Measurements from ENCODE around the gene NSG2.

The NSG2 gene

GRCh38 chr5:174045470-174046025 lies at the start of gene NSG2:
Gene NSG2 (plus strand): TSS chr5:174045706. CDS start chr5:174046756, 1,050 bp downstream.
- peak; percentile 53 to 61 for DNase-seq

- no peak for DNase-seq
Measured at GRCh38 chr5:173997331-173997730, 48.2 kb upstream of the NSG2 start.

- DNase-seq = no peak
Measured at GRCh38 chr5:173998531-173998930, 47.0 kb upstream of the NSG2 start.

GRCh38 chr5:174000076-174000475 lies 45.4 kb upstream of the NSG2 start:
- DNase-seq = no peak

GRCh38 chr5:174003795-174004194 lies 41.7 kb upstream of the NSG2 start:
- DNase-seq = no peak

- DNase-seq = no peak
Measured at GRCh38 chr5:174008922-174009321, 36.6 kb upstream of the NSG2 start.

- no peak for DNase-seq
Measured at GRCh38 chr5:174010365-174010764, 35.1 kb upstream of the NSG2 start.

- no peak for DNase-seq
Measured at GRCh38 chr5:174011441-174011840, 34.1 kb upstream of the NSG2 start.

GRCh38 chr5:174020069-174020927 lies 25.2 kb upstream of the NSG2 start:
- DNase-seq = peak in 1 of 2 experiments; percentile 58

- no peak for DNase-seq
Measured at GRCh38 chr5:174020928-174021304, 24.6 kb upstream of the NSG2 start.

- no peak for DNase-seq
Measured at GRCh38 chr5:174022384-174023095, 23.0 kb upstream of the NSG2 start.

- no peak for DNase-seq
Measured at GRCh38 chr5:174030286-174030685, 15.2 kb upstream of the NSG2 start.

GRCh38 chr5:174044466-174045254 lies 846 bp upstream of the NSG2 start:
- DNase-seq = no peak

- no peak for DNase-seq
Measured at GRCh38 chr5:174046558-174046957, 1.1 kb downstream of the NSG2 start.

GRCh38 chr5:174047472-174048099 lies 2.1 kb downstream of the NSG2 start:
- DNase-seq = no peak

GRCh38 chr5:174052636-174053035 lies 7.1 kb downstream of the NSG2 start:
- DNase-seq = no peak

GRCh38 chr5:174053905-174054304 lies 8.4 kb downstream of the NSG2 start:
- no peak for DNase-seq

- no peak for DNase-seq
Measured at GRCh38 chr5:174056064-174056847, 10.8 kb downstream of the NSG2 start.

- DNase-seq = no peak
Measured at GRCh38 chr5:174057206-174057605, 11.7 kb downstream of the NSG2 start.

- DNase-seq = no peak
Measured at GRCh38 chr5:174058433-174059122, 13.1 kb downstream of the NSG2 start.

GRCh38 chr5:174059247-174059646 lies 13.7 kb downstream of the NSG2 start:
- DNase-seq = no peak
